Measurements from ENCODE around the gene BTBD6.

DNA sequence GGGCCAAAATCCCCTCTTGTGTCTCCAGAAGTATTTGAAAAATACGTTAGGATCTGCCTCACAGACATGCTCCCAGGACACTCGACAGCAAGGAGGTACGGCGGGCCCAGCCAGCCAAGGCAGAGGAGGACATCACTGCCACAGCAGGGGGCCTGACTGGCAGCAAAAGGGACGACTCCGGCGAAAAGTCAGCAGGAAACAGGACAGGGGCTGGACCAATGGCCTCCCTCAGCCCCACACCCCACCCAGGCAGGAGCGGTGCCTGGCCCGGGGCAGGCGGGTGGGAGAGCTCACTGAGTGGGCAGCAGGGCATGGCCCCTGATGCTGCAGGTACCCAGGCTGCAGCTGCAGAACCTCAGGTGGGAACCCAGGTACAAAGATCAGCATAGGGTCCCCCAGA is 34.7 kb downstream of the BTBD6 start:
- TF ChIP-seq ZKSCAN1 (IDR thresholded peaks at IDR 0.05; ENCODE audit: low read depth, low read length) (no peak), NCOA2 (IDR thresholded peaks at IDR 0.05; ENCODE audit: partially characterized antibody in 2 of 2) (no peak), CBFB (CRISPR knock-in tag; IDR thresholded peaks at IDR 0.05) (no peak)
- TF ChIP-seq, protein P1, sequence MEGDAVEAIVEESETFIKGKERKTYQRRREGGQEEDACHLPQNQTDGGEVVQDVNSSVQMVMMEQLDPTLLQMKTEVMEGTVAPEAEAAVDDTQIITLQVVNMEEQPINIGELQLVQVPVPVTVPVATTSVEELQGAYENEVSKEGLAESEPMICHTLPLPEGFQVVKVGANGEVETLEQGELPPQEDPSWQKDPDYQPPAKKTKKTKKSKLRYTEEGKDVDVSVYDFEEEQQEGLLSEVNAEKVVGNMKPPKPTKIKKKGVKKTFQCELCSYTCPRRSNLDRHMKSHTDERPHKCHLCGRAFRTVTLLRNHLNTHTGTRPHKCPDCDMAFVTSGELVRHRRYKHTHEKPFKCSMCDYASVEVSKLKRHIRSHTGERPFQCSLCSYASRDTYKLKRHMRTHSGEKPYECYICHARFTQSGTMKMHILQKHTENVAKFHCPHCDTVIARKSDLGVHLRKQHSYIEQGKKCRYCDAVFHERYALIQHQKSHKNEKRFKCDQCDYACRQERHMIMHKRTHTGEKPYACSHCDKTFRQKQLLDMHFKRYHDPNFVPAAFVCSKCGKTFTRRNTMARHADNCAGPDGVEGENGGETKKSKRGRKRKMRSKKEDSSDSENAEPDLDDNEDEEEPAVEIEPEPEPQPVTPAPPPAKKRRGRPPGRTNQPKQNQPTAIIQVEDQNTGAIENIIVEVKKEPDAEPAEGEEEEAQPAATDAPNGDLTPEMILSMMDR (IDR thresholded peaks at IDR 0.05 in 2 of 3, conservative IDR thresholded peaks at IDR 0.05 in 1 of 3; ENCODE audit: insufficient read depth in 2 of 3, low read depth in 1 of 3, low read length in 3 of 3): no peak
